Right lobe of liver (tissue), 6 donors: ENCODE data around the gene TBCCD1. TPM values are rescaled to one million over a fixed set of nuclear protein-coding genes. Genes with fewer than 3 reads are reported as not detected.

Experiments
- ATAC-seq, 4 donors: fragments of 200-7000 bp; cut with Tn5 transposase; one replicate each; pipeline ENCODE4 v1.9.1; 2020; ENCODE audit warnings: mild to moderate bottlenecking in 4 of 4, moderate library complexity in 4 of 4
- DNase-seq, 3 donors: peaks; one replicate each; pipeline ENCODE4 v3.0.0-alpha.2; 2020
- H3K27ac ChIP-seq, 3 donors: fragments of 200-600 bp; one replicate each; pipeline ENCODE4 v1.8.0; 2022
- H3K27me3 ChIP-seq, 2 donors: fragments of 200-600 bp; one replicate each; pipeline ENCODE4 v1.8.0; 2022
- H3K36me3 ChIP-seq, 4 donors: fragments of 200-600 bp; sonication (generic) in 1 of 4; one replicate each; pipeline versions ENCODE4 v1.5.1 to v1.8.0; 2017 to 2022; ENCODE audit warnings: control low read depth in 1 of 4
- H3K4me1 ChIP-seq, 4 donors: fragments of 200-600 bp; sonication (generic) in 1 of 4; one replicate each; pipeline versions ENCODE4 v1.5.1 to v1.8.0; 2017 to 2022; ENCODE audit warnings: control low read depth in 1 of 4
- H3K4me3 ChIP-seq, 3 donors: fragments of 200-600 bp; one replicate each; pipeline ENCODE4 v1.8.0; 2022
- H3K9me3 ChIP-seq, 4 donors: fragments of 200-600 bp; sonication (generic) in 1 of 4; one replicate each; pipeline versions ENCODE4 v1.5.1 to v1.8.0; 2017 to 2022; ENCODE audit warnings: control low read depth in 1 of 4
- POLR2A ChIP-seq: fragments of 450-650 bp; IDR thresholded peaks from one replicate; pipeline ENCODE4 v1.6.1; 2017; ENCODE audit warnings: antibody characterized with exemption, mild to moderate bottlenecking
- WGBS: methylation state at CpG from one replicate; pipeline ENCODE4 v1.1.6; 2018; ENCODE audit warnings: low coverage, low lambda C conversion rate; ENCODE audit not compliant: insufficient coverage; ENCODE audit errors: missing lambda C conversion rate; 5-methylcytosine and 5-hydroxymethylcytosine counted together
- intact Hi-C, 2 donors: fragments of 100-400 bp; cut with DNase I; formaldehyde crosslinking; loops; one replicate each; pipeline versions ENCODE4 v1.11.2 to v1.14.1; 2022
- total RNA-seq, 6 experiments: library from RNA; depleted of rRNA in 2 of 6; stranded (reverse); fragments of >200 nt in 2 of 6; fragmentation: NEBNext Ultra II Directional in 3 of 6; extraction: Animal tissue kit (Norgen Biotek cat#: 25700) in 3 of 6; gene quantifications; one replicate each; pipeline versions ENCODE4 v1.1.0 to v1.2.4, GENCODE V29; 2016 to 2023
- TF ChIP-seq, protein P1 (sequence below), 4 donors: fragments of 200-600 bp in 3 of 4; fragments of 450-650 bp in 1 of 4; IDR thresholded peaks; one replicate each; pipeline versions ENCODE4 v1.5.1 to v1.8.0; 2016 to 2022; ENCODE audit warnings: antibody characterized with exemption in 4 of 4, mild to moderate bottlenecking in 2 of 4
- donor health status: DM: no; HTN: yes; CAD: no.
- donor health status: DM: no; HTN: no; CAD: no.
- donor health status: DM: no; HTN: no; CAD: no.
- donor health status: DM: no; HTN: yes; CAD: no.
- donor health status: DM: no; HTN: yes; CAD: no.

TBCCD1 gene
- total RNA-seq, 6 experiments from 2014 or later: 6.7 to 8.7 (median 7.5) TPM

DNA sequence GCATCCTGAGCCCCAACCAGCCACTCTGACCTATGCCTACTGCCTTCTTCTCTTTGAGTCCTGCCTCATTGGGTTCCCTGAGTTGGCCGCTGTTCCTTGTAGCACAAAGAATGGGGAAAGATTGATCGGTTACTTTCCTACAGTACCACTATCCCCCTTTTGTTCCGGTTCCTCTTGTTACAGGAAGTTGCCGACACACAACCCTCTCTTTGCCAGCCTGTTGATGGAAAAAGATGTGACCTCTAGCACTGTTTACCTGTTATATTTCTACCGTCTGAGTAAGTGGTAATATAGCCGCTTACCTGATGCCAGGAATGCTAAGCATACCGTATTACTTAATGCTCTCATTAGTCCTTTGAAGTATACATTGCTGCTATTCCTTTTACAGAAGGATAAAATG, 36.0 kb upstream of the TBCCD1 start:
- Histone ChIP-seq H3K27me3 (no peaks in the 10 kb centered on the region), H3K4me1 (peaks cover 0 to 72% (median 23%) of the 10 kb centered on the region in 4 donors), H3K4me3 (no peak overlapping the region), H3K27ac (peak overlapping the region in 2 of 3 donors; percentile 53 to 85), H3K9me3 (no peaks in the 10 kb centered on the region), H3K36me3 (no peaks in the 10 kb centered on the region)
- DNase-seq (no peak), ATAC-seq (no peak)
- intact Hi-C loops: no loop called here
- no peak for TF ChIP-seq POLR2A
- TF ChIP-seq, protein P1, sequence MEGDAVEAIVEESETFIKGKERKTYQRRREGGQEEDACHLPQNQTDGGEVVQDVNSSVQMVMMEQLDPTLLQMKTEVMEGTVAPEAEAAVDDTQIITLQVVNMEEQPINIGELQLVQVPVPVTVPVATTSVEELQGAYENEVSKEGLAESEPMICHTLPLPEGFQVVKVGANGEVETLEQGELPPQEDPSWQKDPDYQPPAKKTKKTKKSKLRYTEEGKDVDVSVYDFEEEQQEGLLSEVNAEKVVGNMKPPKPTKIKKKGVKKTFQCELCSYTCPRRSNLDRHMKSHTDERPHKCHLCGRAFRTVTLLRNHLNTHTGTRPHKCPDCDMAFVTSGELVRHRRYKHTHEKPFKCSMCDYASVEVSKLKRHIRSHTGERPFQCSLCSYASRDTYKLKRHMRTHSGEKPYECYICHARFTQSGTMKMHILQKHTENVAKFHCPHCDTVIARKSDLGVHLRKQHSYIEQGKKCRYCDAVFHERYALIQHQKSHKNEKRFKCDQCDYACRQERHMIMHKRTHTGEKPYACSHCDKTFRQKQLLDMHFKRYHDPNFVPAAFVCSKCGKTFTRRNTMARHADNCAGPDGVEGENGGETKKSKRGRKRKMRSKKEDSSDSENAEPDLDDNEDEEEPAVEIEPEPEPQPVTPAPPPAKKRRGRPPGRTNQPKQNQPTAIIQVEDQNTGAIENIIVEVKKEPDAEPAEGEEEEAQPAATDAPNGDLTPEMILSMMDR (IDR thresholded peaks at IDR 0.05): no peak
- 63% methylated on average over 7 of the region's 7 CpGs for WGBS

DNA sequence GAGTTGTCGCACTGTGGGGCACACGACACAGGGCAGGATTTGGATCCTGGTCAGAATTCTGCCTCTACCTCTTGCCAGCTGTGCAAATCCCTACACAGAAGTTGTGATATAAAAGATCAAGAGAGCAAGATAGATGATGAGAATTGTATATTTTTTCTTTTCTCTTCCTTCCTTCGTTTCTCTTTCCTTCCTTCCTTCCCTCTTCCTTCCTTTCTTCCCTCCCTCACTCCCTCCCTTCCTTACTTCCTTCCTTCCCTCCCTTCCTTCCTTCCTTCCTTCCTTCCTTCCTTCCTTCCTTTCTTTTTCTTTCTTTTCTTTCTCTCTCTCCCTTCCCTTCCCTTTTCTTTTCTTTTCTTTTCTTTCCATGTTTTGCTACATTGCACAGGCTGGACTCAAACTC, 33.8 kb upstream of the TBCCD1 start:
- TF ChIP-seq, protein P1 (IDR thresholded peaks at IDR 0.05): no peak
- no peak for TF ChIP-seq POLR2A
- Histone ChIP-seq H3K4me1 (peaks cover 3 to 73% (median 27%) of the 10 kb centered on the region in 4 donors), H3K9me3 (no peaks in the 10 kb centered on the region), H3K27me3 (no peaks in the 10 kb centered on the region), H3K27ac (peak overlapping the region; percentile 75 to 96 (median 91)), H3K36me3 (no peaks in the 10 kb centered on the region), H3K4me3 (no peak overlapping the region)
- intact Hi-C loops: no loop called here
- ATAC-seq: no peak
- DNase-seq: no peak
- 56% methylated on average over 3 of the region's 3 CpGs for WGBS

DNA sequence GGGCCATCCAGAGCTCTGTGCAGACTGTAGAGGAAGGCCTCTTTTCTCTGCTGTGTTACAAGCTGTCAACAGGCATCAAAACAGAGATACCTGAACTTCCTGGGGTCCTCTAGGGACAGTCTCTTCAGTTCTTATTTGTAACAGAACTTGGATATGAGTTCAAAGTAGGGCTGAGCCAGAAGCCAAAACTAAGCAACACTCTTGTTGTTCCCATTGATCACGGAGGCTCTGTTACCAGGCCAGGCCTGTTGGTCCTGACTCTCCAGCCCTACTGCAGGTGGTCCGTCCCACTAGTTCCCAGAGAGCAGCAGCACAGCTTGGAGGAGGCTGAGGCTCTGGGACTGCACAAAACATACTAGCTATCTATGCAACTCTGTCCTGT, 32.6 kb upstream of the TBCCD1 start:
- peak; percentile 1 to 42 (median 24) for ATAC-seq
- peak overlapping the region; percentile 75 to 96 (median 91) for H3K27ac ChIP-seq

DNA sequence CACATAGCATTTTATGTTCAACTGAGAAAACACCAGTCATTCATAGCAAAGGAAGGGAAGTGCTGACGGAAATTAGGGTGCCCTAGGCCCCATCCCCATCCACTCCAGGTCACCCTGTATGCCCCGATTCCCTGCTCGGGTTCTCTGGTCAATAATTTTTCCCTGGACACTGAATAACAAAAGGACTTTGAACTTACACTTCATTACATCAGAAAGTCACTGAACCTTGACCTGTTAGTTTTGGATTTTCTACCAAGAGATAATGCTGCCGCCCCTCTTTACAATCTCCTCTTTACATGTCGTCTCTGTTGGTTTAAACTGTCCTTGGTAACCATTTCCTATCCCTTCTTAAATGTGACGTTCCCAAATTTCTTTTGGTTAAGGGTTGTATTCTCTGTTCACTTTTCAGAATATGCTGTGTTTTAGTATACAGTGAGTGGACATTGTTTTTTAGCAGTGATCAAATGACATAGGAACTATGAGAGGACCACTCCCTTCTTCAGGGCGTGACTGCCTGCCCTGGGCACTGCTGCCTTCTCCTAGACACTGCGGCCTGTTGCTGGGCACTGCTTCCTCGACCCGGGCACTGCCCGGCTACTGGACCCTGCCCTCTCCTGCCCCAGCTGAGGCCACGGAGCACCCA, 32.1 kb upstream of the TBCCD1 start:
- H3K4me1 ChIP-seq: peaks cover 3 to 73% (median 28%) of the 10 kb centered on the region in 4 donors
- intact Hi-C loops: no loop called here
- 36% methylated on average over 10 of the region's 12 CpGs for WGBS
- peak overlapping the region; percentile 75 to 96 (median 91) for H3K27ac ChIP-seq
- DNase-seq: peak; percentile 61 to 88 (median 82)
- H3K27me3 ChIP-seq: no peaks in the 10 kb centered on the region
- ATAC-seq: peak; percentile 66 to 90 (median 82)
- no peaks in the 10 kb centered on the region for H3K9me3 ChIP-seq
- peak overlapping the region in 2 of 3 donors; percentile 10 to 18 for H3K4me3 ChIP-seq
- H3K36me3 ChIP-seq: no peaks in the 10 kb centered on the region
- TF ChIP-seq POLR2A: no peak
- TF ChIP-seq, protein P1 (IDR thresholded peaks at IDR 0.05): no peak

More for the DNA sequence above, 32.6 kb upstream of the TBCCD1 start:
- Histone ChIP-seq H3K4me3 (peak overlapping the region in 1 of 3 donors; percentile 18), H3K27me3 (no peaks in the 10 kb centered on the region), H3K36me3 (no peaks in the 10 kb centered on the region), H3K9me3 (no peaks in the 10 kb centered on the region), H3K4me1 (peaks cover 3 to 73% (median 28%) of the 10 kb centered on the region in 4 donors)
- WGBS: 13% methylated on average over 2 of the region's 2 CpGs
- DNase-seq: no peak
- no peak for TF ChIP-seq POLR2A
- TF ChIP-seq, protein P1 (IDR thresholded peaks at IDR 0.05): no peak
- intact Hi-C loops: no loop called here
